GM18870 (cell line): ENCODE data around the gene TRIP11.

Experiments
- ATAC-seq: cut with Tn5 transposase; IDR thresholded peaks from one replicate; pipeline ENCODE4 v1.9.1; 2021; ENCODE audit warnings: moderate library complexity; ENCODE audit not compliant: unreplicated experiment

TRIP11 gene

DNA sequence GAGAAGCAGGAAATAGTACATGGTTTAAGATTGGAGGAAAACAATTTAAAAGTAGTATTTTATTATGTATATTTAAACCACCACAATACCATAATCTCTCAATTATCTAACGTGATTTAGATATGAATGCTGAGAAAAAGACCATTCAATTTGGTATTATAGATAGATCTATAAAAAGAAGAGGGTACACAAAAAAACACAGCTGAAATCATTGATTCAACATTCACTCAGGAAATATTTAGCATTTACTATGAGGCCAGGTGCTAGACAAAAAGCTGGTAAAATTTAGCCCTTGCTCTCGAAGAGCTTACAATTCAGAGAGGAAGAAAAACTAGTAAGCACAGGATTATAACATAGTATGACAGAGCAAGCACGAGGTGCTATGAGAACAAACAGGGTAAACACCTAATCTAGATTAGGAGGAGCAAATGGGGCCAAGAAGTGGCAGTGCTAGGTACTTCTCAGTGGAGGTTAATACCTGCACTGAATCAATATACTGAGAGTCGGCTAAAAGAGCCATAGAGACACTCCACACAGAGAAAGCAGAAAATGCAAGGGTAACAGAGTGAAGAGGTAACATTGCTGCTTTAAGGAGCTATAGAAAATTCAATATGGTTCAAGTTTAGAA, 27.6 kb downstream of the TRIP11 start:
- no peak for ATAC-seq

DNA sequence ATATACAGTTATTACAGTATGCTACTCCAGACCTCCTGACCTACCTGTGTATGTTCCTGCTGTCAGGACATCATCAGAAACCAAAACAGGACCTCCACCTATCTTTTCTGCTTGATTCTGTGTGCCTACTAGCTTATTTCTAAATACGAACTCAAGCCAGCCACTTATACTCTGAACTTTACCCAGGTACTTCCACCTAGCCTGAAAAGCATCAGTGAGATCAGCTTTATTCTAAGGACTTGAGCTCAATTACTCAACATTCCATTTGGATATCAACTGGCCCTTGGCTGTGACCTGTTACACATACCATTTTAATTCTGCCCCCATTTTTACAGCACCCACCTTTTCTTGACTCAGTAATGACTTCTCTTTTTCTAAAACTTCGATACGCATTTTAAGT, 29.2 kb downstream of the TRIP11 start:
- ATAC-seq: no peak

DNA sequence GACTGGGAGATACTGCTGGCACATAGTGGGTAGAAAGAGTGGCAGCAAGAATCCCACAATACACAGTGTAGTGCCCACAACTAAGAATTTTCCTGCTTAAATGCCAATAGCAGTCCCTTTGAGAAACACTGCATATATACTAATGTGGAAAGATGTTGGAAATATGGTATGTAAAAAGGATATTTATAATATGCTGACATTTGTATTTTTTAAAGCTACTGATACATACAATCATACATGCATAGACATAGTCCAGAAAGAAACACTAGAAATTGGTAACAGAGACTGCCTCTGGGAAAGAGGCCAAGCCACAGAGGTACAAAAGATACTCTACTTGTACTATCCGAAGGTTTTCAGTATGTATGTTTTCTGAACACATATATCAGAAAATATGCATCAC, 30.3 kb downstream of the TRIP11 start:
- ATAC-seq: no peak

DNA sequence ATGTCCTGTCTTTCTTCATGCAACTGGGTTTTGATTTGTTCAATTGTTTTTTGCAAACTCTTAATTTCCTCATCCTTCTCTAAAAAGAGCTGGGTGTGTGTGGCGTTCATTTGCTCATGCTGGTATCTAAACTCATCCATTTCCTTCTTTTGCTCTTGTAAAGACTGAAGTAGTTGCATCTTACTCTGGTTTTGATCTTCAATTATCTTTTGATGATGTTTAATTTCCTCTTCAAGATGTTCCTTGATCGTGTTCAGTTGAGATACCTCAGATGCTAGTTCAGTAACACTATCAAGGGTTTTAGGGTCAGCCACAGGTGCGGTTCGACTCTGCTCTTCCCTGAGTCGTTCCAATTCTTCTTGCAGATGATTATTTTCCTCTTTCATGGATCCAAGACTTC, 34.8 kb downstream of the TRIP11 start:
- no peak for ATAC-seq

DNA sequence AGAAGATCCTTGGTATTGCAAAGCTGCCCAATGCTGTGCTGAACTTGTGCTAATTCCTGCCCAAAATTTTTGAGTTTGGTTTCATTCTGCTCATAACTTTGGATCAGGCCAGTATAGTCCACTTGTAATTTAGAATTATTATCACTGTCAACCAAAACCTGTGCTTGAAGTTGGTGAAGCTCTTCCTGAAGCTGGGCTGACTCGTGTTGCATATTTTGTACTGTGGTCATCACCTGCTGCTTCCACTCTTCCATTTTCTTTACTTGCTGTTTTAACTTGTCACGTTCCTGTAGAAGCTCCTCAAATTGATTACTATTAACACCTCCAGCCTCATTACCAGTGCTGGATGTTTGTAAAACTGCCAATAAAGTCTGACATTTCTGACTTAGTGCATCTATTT, 35.8 kb downstream of the TRIP11 start:
- ATAC-seq: no peak

DNA sequence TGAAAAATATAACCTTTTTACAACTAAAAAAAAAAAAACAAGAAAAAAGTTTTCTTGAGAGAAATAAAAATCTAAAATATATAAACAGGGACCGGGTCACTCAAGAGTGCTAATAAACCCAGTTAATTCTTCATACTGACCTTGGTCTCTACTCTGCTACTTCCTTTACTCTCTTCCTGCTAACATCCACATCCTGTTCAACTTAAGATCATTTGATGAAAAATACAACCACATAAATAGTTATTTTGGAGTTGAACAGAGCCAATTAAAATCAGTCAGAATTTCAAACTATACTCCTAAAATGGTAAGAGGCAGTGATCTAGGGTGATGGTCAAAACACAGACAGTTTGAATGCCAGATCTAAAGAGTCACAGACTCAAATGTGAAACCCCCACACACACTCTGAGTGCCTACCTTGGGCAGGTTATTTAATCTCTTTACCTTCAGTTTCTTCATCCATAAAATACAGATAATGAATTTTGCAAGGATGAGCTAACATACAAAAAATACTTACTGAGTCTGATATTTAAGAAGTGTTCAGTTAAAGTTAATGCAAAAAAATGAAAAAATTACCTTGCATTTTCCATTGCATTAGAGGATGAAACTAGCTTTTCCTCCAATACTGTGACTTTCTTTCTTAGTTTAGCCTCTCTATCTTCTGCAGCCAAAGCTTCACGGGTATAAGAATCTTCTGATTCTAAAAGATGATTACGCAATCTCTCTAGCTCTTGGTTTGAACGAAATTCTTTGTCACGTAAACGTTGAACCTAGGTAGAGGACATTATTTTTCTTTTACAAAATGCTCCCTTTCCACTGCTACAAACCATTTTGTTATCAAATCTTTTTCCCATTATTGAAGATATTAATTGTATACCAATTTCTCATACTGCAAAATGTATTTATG, 40.9 kb downstream of the TRIP11 start:
- ATAC-seq: no peak

DNA sequence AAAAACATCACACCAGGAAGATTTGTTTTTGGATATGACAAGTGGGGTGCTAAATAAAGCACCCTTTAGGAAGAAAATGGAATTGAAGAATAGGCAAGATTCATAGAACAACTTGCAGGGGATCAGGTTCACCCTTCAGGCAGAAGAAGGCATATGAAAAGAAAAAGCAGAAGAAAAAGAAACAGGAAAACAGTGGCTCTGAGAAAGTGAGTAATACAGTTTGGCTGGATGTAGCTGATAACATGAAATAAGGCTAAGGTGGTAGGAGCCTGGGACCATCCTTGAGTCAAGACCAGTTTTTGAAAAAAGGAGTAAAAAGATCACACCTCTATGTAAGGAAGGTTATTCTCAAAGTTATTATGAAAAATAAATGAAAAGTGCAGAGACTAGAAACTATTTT, 42.4 kb downstream of the TRIP11 start:
- no peak for ATAC-seq

DNA sequence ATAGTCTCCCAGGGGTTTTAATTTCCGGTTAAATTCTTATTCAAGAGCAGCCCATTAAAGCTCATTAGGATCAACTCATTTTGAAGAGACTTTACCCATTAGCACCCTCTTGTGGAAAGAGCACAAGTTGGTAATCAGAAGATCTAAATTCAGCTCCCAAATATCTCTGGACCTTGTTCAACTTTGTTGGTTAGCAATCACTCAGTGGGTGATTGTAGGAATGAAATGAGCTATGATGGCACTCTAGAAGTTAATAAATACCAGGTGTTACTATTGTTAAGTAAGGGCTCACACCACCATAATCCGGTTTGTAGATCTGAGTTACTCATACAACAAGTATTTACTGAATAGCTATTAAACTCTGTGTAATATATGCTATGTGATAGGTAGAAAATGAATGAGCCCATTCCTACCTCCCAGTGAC, 42.9 kb downstream of the TRIP11 start:
- no peak for ATAC-seq

DNA sequence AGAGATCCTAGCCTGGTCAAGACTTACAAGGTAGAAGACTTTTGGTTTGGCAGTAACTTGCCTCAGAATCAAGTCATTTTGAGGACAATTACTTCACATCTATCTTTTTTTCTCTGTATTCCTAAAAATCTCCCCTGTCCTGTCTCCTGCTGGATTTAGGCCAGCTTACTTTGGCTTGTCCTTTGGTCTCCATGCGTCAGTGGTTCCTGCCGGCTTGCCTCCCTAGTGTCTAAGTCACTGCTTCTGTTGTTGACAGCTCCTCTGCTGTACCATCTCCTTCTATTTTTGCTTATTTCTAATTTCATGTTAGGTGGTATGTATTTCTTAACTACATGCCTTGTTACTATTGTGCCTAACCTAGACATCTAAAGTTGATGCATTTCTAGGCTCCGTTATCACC, 52.7 kb downstream of the TRIP11 start:
- no peak for ATAC-seq

DNA sequence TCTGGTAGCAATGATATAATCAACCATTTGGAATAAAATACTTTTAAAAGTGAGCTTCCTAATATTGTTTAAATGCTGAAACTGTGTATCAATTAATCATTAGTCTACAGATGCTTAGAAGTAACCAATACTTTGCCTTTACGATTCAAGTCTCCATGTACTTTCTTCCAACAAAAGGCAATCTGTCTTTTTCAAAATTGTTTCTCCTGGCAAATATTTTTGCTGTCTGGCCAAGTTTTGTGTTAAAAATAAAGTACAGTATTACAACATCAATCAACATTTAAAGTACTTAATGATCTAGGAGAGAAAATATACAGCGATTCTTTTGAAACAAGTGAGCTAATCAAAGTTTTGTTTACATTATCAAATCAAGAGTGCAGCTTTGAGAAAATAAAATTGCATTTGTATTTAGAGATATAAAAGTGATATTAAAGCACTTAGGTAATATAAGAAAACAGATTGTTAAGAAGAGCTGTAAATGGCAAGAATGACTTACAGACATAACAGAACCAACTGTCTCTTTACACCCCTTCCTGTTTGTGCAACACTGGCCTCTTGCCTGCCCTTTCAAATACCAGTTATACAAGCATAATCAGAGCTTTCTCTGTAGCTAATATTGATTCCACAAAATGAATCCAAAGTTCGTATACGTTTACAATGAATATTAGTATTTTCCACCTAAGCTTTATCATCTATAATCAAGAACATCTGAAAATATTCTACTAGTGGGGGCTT, 54.2 kb downstream of the TRIP11 start:
- no peak for ATAC-seq

DNA sequence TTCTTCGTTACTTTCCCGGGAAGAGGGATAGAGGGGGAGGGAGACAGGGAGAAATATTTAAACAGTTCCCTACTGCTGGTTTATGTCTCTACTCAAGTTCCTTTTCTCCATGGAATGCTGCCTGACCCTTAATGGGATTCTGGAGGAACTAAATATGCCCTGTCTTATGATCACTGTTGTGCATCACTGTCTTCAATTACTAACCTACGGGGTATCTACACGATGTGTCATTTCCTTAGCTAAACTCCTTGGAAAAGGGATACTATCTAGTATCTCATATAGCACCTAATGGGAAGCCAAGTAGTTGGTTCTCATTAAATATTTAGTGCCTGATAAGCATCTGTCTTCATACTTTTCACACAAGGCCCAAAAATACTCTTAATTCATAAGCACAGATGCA, 54.9 kb downstream of the TRIP11 start:
- ATAC-seq: no peak

DNA sequence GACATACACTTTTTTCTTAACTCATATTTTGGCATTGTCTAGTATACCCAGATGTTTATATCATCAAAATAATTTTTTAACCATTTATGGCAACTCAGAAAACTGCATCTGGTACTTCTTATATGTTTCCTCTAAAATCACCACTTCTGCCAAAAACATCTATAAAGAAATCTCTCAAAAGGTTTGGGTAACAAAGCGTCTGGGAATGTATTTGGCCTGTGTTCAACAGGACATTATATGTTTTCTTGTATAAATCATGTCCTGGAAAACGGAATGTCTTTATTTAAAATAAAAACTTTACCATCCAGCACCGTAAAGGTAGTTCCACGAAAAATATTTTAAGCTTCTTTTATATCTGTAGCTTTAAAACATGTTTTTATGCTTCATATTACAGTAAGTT, 56.3 kb downstream of the TRIP11 start:
- ATAC-seq: no peak

DNA sequence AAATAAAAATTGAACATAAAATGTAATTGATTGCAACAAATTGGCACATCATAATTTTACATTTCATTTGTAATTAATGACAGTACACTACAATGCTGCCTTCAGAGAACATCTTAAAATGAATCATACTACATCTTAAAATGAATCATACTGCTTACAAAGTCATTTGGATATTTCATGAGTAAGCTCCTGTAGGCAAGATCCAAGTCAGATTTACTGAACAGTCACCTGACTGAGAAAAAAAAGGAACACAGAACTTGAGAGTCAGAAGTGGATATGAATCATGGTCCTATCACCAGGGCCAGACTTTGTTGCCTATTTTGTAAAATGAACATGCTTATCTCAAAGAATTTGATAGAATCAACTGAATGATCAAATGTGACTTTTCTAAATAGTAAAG, 59.7 kb downstream of the TRIP11 start:
- ATAC-seq: peak; percentile 65

DNA sequence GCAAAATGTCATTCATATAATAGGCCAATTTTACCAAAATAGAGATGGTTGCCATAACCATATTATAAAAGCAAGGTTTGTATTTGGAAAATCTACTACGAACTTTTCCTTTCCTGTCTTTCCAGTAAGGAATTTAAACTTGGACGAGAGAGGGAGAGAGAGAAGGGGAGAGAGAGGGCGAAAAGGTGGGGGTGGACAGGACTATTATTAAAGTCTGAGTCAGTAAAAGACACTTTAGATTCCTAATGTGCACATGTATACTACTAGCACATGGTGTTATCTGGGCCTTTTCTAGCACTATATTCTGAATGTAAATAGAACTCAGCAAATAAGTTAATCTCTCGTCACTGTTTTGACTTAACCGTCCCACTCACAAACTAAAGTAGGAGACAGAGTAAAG, 62.0 kb downstream of the TRIP11 start:
- ATAC-seq: no peak

DNA sequence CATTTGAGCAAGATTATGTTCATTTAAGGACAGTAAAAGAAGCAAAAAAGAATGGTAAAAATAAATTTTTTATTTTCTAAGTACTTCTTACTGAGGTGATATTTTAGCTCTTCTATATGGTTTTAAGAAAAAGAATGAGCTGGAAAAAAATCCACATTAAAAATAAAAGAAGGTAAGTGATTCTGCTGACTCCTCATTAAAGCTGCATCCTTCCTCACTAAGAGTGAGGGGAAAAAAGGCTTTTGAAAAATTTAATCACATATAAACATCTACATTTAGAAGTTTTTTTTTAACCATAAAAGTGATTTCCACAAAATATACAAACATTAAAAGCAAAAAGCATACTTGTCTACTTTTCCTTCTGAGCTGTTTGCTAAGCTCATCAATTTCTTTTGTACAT, 64.1 kb downstream of the TRIP11 start:
- no peak for ATAC-seq

DNA sequence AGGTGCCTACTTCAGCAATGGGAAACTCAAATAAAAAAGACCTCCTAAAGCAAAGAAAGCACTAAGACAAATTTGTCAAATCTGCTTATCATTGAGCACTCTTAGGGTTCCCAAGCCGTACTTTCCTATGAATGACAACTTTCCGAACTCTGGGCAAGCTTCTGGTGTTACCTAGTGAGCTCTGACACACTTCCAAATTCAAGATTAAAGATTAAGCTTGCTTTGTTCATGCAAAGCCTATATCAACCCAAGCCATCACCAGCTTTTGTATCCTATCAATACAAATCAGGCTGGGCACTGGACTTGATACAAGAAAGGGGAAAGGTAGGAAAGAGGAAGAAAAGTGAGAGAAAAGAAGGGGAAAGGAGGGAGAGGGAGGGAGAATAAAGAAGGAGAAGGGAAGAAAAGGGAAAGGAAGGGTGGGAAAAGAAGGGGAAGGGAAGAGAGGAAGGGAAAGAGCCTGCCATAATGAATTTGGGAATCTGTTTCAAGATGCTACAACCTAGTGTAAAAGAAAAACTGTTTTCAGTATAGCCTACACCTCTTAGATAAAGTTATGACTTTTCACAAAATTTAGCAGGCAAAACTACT, 68.6 kb downstream of the TRIP11 start:
- ATAC-seq: no peak

DNA sequence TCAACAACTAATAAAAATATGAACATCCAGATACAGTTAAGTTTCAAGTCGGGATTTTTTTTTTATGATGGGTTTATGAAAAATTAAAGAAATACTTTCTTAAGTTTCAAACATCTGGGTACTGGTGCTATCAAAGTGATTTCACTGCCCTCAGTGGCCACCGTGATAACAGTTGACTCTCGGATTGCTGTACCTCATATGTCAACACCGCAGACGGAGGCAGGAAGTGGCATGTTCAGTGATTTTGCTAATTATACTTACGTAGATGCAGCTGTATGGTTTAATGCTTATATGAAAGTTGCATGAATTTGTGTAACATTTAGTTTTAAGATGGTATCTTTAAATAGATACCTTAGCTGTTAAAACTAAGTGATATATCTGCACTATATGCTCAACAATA, 71.6 kb downstream of the TRIP11 start:
- no peak for ATAC-seq

DNA sequence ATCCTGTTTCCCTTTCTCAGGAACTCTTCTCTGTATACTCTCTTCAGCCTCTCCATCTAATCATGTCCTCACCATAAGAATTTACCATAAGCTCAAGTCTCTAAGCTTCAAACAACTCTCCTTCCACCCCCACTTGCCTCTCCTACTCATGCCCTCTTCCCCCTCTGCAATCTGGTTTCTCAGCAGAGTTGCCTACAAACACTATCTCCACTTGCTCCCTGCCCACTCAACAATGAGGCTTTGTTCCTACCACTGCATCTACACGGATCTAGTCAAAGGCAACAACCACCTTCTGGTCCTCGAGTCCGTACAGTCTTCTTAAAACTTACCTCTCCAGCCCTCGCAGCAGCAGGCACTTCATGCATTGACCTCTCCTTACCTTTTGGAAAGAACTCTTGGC, 75.1 kb downstream of the TRIP11 start:
- ATAC-seq: no peak

DNA sequence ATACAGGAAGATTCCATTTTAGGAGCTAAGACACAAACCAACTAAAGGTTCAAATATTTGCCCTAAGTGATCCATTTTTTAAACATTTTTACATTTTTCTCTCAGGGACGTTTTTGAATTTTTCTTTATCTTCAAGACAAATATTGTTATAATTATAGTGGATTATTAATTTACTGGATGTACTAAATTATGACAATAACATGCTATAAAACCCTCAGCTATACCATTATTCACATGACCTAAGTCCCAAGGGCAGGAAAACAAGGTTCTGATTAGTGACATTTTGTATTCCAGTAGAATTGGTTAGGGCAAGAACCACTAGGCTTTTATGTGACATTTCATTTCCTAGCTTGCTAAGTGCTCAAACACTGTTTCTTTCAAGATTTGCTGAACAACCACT, 75.8 kb downstream of the TRIP11 start:
- ATAC-seq: no peak

DNA sequence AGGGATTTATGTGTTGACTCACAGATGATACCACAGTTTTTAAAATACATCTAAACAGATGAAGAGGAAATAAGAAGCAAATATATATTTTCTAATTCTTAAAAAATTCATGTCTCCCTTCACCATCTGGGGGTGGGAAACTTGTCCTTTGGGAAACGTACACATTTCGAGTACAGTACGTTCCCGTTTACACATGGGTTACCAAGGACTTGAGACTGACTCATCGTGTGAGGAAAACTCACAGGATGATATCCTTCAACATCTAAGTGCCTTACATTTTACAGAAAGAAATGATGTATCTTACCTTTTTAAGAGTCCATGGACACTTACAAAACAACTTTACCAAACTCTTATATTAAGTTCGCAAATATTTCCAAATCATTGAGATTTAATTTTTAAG, 76.4 kb downstream of the TRIP11 start:
- no peak for ATAC-seq
